Measurements from ENCODE around the gene SLC2A11.

Gene SLC2A11

DNA sequence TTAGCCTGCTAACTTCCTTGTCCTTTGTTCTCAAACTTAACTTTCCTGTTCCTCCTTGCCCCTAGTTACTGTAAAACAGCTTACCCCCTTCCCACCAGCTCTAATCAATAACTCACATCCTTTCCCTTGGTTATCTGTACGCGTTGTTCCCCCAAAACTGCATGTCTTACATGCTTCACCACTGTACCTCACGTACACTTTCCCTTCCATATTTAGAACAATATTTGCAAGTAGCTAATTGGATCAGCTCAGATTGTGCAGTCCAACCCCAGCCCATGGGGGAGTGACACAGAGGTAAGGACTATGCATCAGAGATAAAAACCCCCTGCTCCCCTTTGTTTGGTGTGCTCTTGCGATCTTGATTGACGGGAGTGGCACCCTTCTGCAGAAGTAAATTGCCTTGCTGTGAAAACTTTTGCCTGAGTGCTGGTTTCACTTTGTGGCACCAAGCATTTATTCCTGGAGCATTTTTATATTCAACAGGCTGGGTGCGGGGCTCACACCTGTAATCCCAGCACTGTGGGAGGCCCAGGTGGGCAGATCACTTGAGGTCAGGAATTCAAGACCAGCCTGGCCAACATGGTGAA is 67.4 kb downstream of the SLC2A11 start:
- Histone ChIP-seq H3K9me3 (no peaks in the 10 kb centered on the region), H3K27ac (no peak overlapping the region), H3K36me3 (peaks cover 38% of the 10 kb centered on the region), H3K27me3 (no peaks in the 10 kb centered on the region), H3K4me3 (ENCODE audit: low read depth in 1 of 2, low read length in 1 of 2) (no peak overlapping the region), H3K4me1 (ENCODE audit: control insufficient read depth in 1 of 2, insufficient read depth in 1 of 2, low read depth in 1 of 2, low read length in 1 of 2) (peaks cover 0 to 6% of the 10 kb centered on the region in 2 experiments)
- TF ChIP-seq, protein P1, sequence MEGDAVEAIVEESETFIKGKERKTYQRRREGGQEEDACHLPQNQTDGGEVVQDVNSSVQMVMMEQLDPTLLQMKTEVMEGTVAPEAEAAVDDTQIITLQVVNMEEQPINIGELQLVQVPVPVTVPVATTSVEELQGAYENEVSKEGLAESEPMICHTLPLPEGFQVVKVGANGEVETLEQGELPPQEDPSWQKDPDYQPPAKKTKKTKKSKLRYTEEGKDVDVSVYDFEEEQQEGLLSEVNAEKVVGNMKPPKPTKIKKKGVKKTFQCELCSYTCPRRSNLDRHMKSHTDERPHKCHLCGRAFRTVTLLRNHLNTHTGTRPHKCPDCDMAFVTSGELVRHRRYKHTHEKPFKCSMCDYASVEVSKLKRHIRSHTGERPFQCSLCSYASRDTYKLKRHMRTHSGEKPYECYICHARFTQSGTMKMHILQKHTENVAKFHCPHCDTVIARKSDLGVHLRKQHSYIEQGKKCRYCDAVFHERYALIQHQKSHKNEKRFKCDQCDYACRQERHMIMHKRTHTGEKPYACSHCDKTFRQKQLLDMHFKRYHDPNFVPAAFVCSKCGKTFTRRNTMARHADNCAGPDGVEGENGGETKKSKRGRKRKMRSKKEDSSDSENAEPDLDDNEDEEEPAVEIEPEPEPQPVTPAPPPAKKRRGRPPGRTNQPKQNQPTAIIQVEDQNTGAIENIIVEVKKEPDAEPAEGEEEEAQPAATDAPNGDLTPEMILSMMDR (IDR thresholded peaks at IDR 0.05) = no peak

DNA sequence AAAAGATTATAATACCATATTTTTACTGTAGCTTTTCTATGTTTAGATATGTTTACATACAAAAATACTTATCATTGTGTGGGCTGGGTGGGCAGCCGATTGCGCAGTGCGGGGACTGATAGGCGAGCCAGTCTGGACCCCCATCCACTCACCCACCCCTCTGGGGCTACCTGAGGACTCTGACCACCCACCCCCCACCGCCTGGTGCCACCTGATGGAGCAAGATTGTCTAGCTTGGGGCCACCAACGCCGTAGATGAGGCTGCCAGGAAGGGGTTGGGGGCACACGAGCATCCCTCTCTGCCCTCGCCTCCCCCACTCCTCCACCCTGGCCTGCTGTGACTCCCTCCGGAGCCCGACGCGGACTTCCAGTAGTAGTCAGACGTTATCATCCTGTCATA is 68.9 kb downstream of the SLC2A11 start:
- TF ChIP-seq, protein P1 (IDR thresholded peaks at IDR 0.05) = no peak
- no peak overlapping the region for H3K4me3 ChIP-seq (ENCODE audit: low read depth in 1 of 2, low read length in 1 of 2)
- H3K27ac ChIP-seq = no peak overlapping the region
- H3K27me3 ChIP-seq = no peaks in the 10 kb centered on the region
- peaks cover 0 to 6% of the 10 kb centered on the region in 2 experiments for H3K4me1 ChIP-seq (ENCODE audit: control insufficient read depth in 1 of 2, insufficient read depth in 1 of 2, low read depth in 1 of 2, low read length in 1 of 2)
- H3K9me3 ChIP-seq = no peaks in the 10 kb centered on the region
- peaks cover 34% of the 10 kb centered on the region for H3K36me3 ChIP-seq
